H1 (cell line): Measurements from ENCODE around the gene JPH3. TPM values are rescaled to one million over a fixed set of nuclear protein-coding genes. Genes with fewer than 3 reads are reported as not detected.
"Not testable (repeated sequence)": the region's sequence is repeated elsewhere in the genome, so short reads cannot be mapped to it uniquely, and the experiment has no call there.

Experiments
- CTCF ChIA-PET: fragments of 300-600 bp; sonication (Branson Sonifier 250); formaldehyde crosslinking; loops from one replicate; lab custom pipeline; 2021; ENCODE audit not compliant: partially characterized antibody; lab: Charles Lee
- POLR2A ChIA-PET: fragments of 300-600 bp; sonication (Branson Sonifier 250); formaldehyde crosslinking; loops from one replicate; lab custom pipeline; 2021; ENCODE audit warnings: inconsistent platforms; ENCODE audit not compliant: partially characterized antibody; lab: Charles Lee
- DNase-seq, 2 experiments: peaks; one replicate each; pipeline versions ENCODE4 v3.0.0 to v3.0.0-alpha.2; 2010 to 2022; ENCODE audit warnings: low spot score in 2 of 2, low read depth in 1 of 2, mixed read lengths in 1 of 2
- FAIRE-seq: peaks from 2 replicates; lab custom pipeline; 2011; peaks lifted over from hg19 to GRCh38; lab: Jason Lieb, UNC
- H2AFZ ChIP-seq: 2 replicates; pipeline ENCODE4 v1.8.1; 2012; ENCODE audit warnings: low read length, inconsistent platforms
- H2AK5ac ChIP-seq: 2 replicates; pipeline ENCODE4 v1.6.1; 2013; ENCODE audit warnings: low read depth, low read length
- H2BK120ac ChIP-seq: replicated peaks from 2 replicates; pipeline ENCODE3; 2013; ENCODE audit warnings: low read depth, low read length, inconsistent platforms
- H2BK12ac ChIP-seq: 2 replicates; pipeline ENCODE4 v1.6.1; 2013; ENCODE audit warnings: low read depth, low read length
- H2BK15ac ChIP-seq: 2 replicates; pipeline ENCODE4 v1.6.1; 2013; ENCODE audit warnings: low read length
- H2BK20ac ChIP-seq: 2 replicates; pipeline ENCODE4 v1.6.1; 2013; ENCODE audit warnings: low read length
- H2BK5ac ChIP-seq: 2 replicates; pipeline ENCODE4 v1.6.1; 2013; ENCODE audit warnings: low read depth, low read length
- H3K14ac ChIP-seq: 2 replicates; pipeline ENCODE4 v1.6.1; 2013; ENCODE audit warnings: inconsistent platforms; ENCODE audit not compliant: insufficient read length
- H3K18ac ChIP-seq: 2 replicates; pipeline ENCODE4 v1.6.1; 2013; ENCODE audit warnings: low read length; ENCODE audit errors: extremely low read depth
- H3K23ac ChIP-seq: 2 replicates; pipeline ENCODE4 v1.6.1; 2013; ENCODE audit warnings: inconsistent platforms; ENCODE audit not compliant: insufficient read length
- H3K23me2 ChIP-seq: 2 replicates; pipeline ENCODE4 v1.6.1; 2013; ENCODE audit warnings: low read depth, low read length
- H3K27ac ChIP-seq: 2 replicates; pipeline ENCODE4 v1.6.1; 2011; ENCODE audit warnings: low read depth, low read length, inconsistent platforms
- H3K27me3 ChIP-seq, 4 experiments: replicated peaks in 1 of 4; 1 replicate in 1 of 4; 2 replicates in 3 of 4; pipeline versions ENCODE4 v1.6.1 to v1.8.1; 2011 to 2013; ENCODE audit warnings: low read length in 3 of 4, mild to moderate bottlenecking in 3 of 4, inconsistent platforms in 2 of 4, mixed read lengths in 2 of 4, moderate library complexity in 1 of 4; ENCODE audit not compliant: control insufficient read depth in 3 of 4, insufficient read depth in 3 of 4; ENCODE audit errors: extremely low read depth in 1 of 4
- H3K36me3 ChIP-seq, 4 experiments: 2 replicates each; pipeline versions ENCODE4 v1.6.1 to v1.8.1; 2011 to 2013; ENCODE audit warnings: mild to moderate bottlenecking in 4 of 4, low read length in 3 of 4, moderate library complexity in 2 of 4, control low read depth in 1 of 4, inconsistent platforms in 1 of 4; ENCODE audit not compliant: insufficient read depth in 4 of 4, control insufficient read depth in 2 of 4
- H3K4ac ChIP-seq: replicated peaks from 2 replicates; pipeline ENCODE3; 2013; ENCODE audit warnings: low read length, low read depth, mixed read lengths, inconsistent platforms; ENCODE audit not compliant: insufficient read length
- H3K4me1 ChIP-seq, 4 experiments: replicated peaks in 1 of 4; 1 replicate in 1 of 4; 2 replicates in 3 of 4; pipeline versions ENCODE4 v1.6.1 to v1.8.1; 2011 to 2013; ENCODE audit warnings: low read length in 3 of 4, inconsistent platforms in 2 of 4, mixed read lengths in 1 of 4; ENCODE audit not compliant: insufficient read depth in 4 of 4, control insufficient read depth in 3 of 4
- H3K4me2 ChIP-seq, 2 experiments: 2 replicates each; pipeline versions ENCODE4 v1.6.1 to v1.8.1; 2011 to 2013; ENCODE audit warnings: low read depth in 2 of 2, low read length in 2 of 2, control low read depth in 1 of 2, inconsistent platforms in 1 of 2, mild to moderate bottlenecking in 1 of 2; ENCODE audit not compliant: insufficient read depth in 1 of 2
- H3K4me3 ChIP-seq, 4 experiments: fragments of 200-600, 300-600 bp in 1 of 4; sonication (generic), shearing (Covaris generic), sonication (Bioruptor Twin) in 1 of 4; 2 replicates each; pipeline versions ENCODE4 v1.5.1 to v1.8.1; 2011 to 2016; ENCODE audit warnings: low read length in 4 of 4, low read depth in 3 of 4, control low read depth in 2 of 4, inconsistent platforms in 2 of 4, mild to moderate bottlenecking in 2 of 4, mixed read lengths in 1 of 4, moderate library complexity in 1 of 4; ENCODE audit not compliant: insufficient read depth in 2 of 4; ENCODE audit errors: extremely low read depth in 1 of 4
- H3K56ac ChIP-seq: replicated peaks from 2 replicates; pipeline ENCODE3; 2013; ENCODE audit warnings: low read depth, mild to moderate bottlenecking, mixed read lengths, low read length, inconsistent platforms; ENCODE audit not compliant: insufficient read length
- H3K79me1 ChIP-seq: 2 replicates; pipeline ENCODE4 v1.6.1; 2013; ENCODE audit warnings: low read depth, low read length, control low read depth
- H3K79me2 ChIP-seq, 2 experiments: 2 replicates each; pipeline versions ENCODE4 v1.6.1 to v1.8.1; 2012 to 2013; ENCODE audit warnings: low read length in 2 of 2, mild to moderate bottlenecking in 2 of 2, inconsistent platforms in 1 of 2; ENCODE audit not compliant: insufficient read depth in 2 of 2, control insufficient read depth in 1 of 2
- H3K9ac ChIP-seq, 4 experiments: replicated peaks in 1 of 4; 1 replicate in 1 of 4; 2 replicates in 3 of 4; pipeline versions ENCODE4 v1.6.1 to v1.8.1; 2011 to 2013; ENCODE audit warnings: low read depth in 3 of 4, low read length in 3 of 4, control low read depth in 2 of 4, mild to moderate bottlenecking in 2 of 4, moderate library complexity in 2 of 4, inconsistent platforms in 1 of 4; ENCODE audit errors: extremely low read depth in 1 of 4
- H3K9me3 ChIP-seq, 2 experiments: 2 replicates each; pipeline versions ENCODE4 v1.6.1 to v1.8.1; 2012 to 2013; ENCODE audit warnings: mild to moderate bottlenecking in 2 of 2, moderate library complexity in 2 of 2, control low read depth in 1 of 2, inconsistent platforms in 1 of 2, low read depth in 1 of 2, low read length in 1 of 2, mixed read lengths in 1 of 2; ENCODE audit not compliant: insufficient read depth in 2 of 2
- H4K20me1 ChIP-seq, 2 experiments: replicated peaks in 1 of 2; 2 replicates each; pipeline versions ENCODE3 to v1.8.1; 2011 to 2013; ENCODE audit warnings: inconsistent platforms in 2 of 2, low read length in 2 of 2, mild to moderate bottlenecking in 1 of 2; ENCODE audit not compliant: insufficient read depth in 2 of 2, control insufficient read depth in 1 of 2
- H4K5ac ChIP-seq: 2 replicates; pipeline ENCODE4 v1.6.1; 2013; ENCODE audit warnings: low read length, low read depth, mixed read lengths, inconsistent platforms; ENCODE audit not compliant: insufficient read length
- H4K8ac ChIP-seq: 2 replicates; pipeline ENCODE4 v1.8.0; 2013; ENCODE audit warnings: mild to moderate bottlenecking, moderate library complexity, low read length, inconsistent platforms; ENCODE audit not compliant: insufficient read depth; ENCODE audit errors: extremely low read depth
- H4K91ac ChIP-seq: replicated peaks from 2 replicates; pipeline ENCODE3; 2013; ENCODE audit warnings: low read length, mixed read lengths, inconsistent platforms; ENCODE audit not compliant: insufficient read length
- EP300 ChIP-seq, 2 experiments: IDR thresholded peaks; 1 replicate in 1 of 2; 2 replicates in 1 of 2; pipeline ENCODE4 v1.6.1; 2011 to 2012; ENCODE audit warnings: low read depth in 2 of 2, low read length in 2 of 2, mild to moderate bottlenecking in 2 of 2, borderline replicate concordance in 1 of 2, inconsistent platforms in 1 of 2, moderate library complexity in 1 of 2
- HDAC2 ChIP-seq, 2 experiments: fragments of 300-600 bp in 1 of 2; sonication (generic) in 1 of 2; IDR thresholded peaks; 2 replicates each; pipeline ENCODE4 v1.6.1; 2011 to 2012; ENCODE audit warnings: low read depth in 2 of 2, low read length in 2 of 2, mild to moderate bottlenecking in 2 of 2, moderate library complexity in 2 of 2, borderline replicate concordance in 1 of 2, inconsistent platforms in 1 of 2
- POLR2AphosphoS5 ChIP-seq: IDR thresholded peaks from 2 replicates; pipeline ENCODE4 v1.6.1; 2011; ENCODE audit warnings: low read depth, low read length
- SIX5 ChIP-seq: IDR thresholded peaks from 2 replicates; pipeline ENCODE4 v1.6.1; 2011; ENCODE audit warnings: mild to moderate bottlenecking, low read depth, low read length
- SUZ12 ChIP-seq: fragments of 200-600 bp; sonication (generic); IDR thresholded peaks from 2 replicates; pipeline ENCODE4 v1.6.1; 2012; ENCODE audit warnings: mild to moderate bottlenecking, inconsistent platforms, low read length, moderate library complexity, mixed read lengths
- YY1 ChIP-seq: IDR thresholded peaks from 2 replicates; pipeline ENCODE4 v1.6.1; 2011; ENCODE audit warnings: low read depth, mild to moderate bottlenecking, low read length
- ZNF274 ChIP-seq: IDR thresholded peaks from 2 replicates; pipeline ENCODE4 v1.7.0; 2012; ENCODE audit warnings: low read length, borderline replicate concordance; ENCODE audit errors: extremely low read depth
- WGBS, 2 experiments: shearing (Covaris generic) in 1 of 2; methylation state at CpG; one replicate each; pipeline versions ENCODE4 v1.1.6 to v1.1.7; 2013 to 2015; ENCODE audit warnings: low lambda C conversion rate in 2 of 2, mixed read lengths in 2 of 2, inconsistent platforms in 1 of 2, low coverage in 1 of 2, missing lambda C conversion rate in 1 of 2; ENCODE audit not compliant: insufficient replicate concordance in 2 of 2, insufficient coverage in 1 of 2, insufficient read length in 1 of 2; ENCODE audit errors: extremely low coverage in 1 of 2, missing lambda C conversion rate in 1 of 2; 5-methylcytosine and 5-hydroxymethylcytosine counted together
- polyA plus RNA-seq, 7 experiments: library from polyadenylated mRNA; depleted of rRNA in 3 of 7; stranded (reverse) in 5 of 7; unstranded in 2 of 7; fragments of >200 nt in 5 of 7; fragments of 200-250 nt in 2 of 7; gene quantifications; 1 replicate in 5 of 7; 2 replicates in 1 of 7; 4 replicates in 1 of 7; pipeline versions ENCODE4 v1.2.1 to v1.2.3, GENCODE V29; 2011 to 2013; ENCODE audit warnings: missing spikeins in 2 of 7, mixed read lengths in 2 of 7
- total RNA-seq: library from RNA; stranded (reverse); fragmentation: NEBNext Ultra II Directional; extraction: Animal tissue kit (Norgen Biotek cat#: 25700); gene quantifications from 2 replicates; pipeline ENCODE4 v1.2.1, GENCODE V29; 2021

Gene JPH3
- total and polyA plus RNA-seq, 2 of the 8 experiments (the other 6 are each of a cell fraction or from before 2014, with no cell fraction given), result 10.3 to 28.3 TPM

DNA sequence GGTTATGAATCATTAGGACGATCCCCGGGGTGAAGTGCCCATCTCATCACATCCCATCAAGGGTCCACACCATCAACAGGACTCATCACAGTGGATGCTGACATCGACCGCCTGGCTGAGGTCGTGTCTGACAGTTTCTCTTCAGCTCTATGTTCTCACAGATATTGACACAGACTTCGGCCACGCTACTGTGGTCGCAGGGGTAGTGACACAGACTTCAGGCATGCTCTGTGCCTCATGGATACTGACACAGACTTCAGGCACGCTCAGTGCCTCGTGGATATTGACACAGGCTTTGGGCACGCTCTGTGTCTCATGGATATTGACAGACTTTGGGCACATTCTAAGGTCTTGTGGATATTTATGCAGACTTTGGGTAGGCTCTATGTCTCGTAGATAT, 113.3 kb downstream of the JPH3 start (continued):
- TF ChIP-seq EP300 (IDR thresholded peaks at IDR 0.05; ENCODE audit: borderline replicate concordance in 1 of 2, low read depth in 2 of 2, low read length in 2 of 2), result no peak
- no peak for TF ChIP-seq SIX5
- TF ChIP-seq POLR2AphosphoS5, result no peak
- TF ChIP-seq ZNF274, result no peak
- no peak for TF ChIP-seq HDAC2 (IDR thresholded peaks at IDR 0.05; ENCODE audit: borderline replicate concordance in 1 of 2, low read depth in 2 of 2, low read length in 2 of 2)
- no peak for TF ChIP-seq SUZ12
- TF ChIP-seq YY1, result no peak
- TF ChIP-seq, all 59 proteins: peak for 0

DNA sequence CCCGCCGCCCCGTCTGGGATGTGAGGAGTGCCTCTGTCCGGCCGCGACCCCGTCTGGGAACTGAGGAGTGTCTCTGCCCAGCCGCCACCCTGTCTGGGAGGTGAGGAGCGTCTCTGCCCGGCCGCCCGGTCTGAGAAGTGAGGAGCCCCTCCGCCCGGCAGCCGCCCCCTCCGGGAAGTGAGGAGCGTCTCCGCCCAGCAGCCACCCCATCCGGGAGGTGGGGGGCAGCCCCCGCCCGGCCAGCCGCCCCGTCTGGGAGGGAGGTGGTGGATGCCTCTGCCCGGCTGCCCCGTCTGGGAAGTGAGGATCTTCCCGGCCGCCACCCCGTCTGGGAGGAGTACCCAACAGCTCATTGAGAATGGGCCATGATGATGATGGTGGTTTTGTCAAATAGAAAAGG, 116.5 kb downstream of the JPH3 start:
- not testable (repeated sequence) for H3K9me3 ChIP-seq, H3K23ac ChIP-seq, H3K23me2 ChIP-seq, H4K91ac ChIP-seq, H2BK20ac ChIP-seq, H3K4me3 ChIP-seq, H3K27me3 ChIP-seq, H3K4me1 ChIP-seq, H3K4me2 ChIP-seq, H3K18ac ChIP-seq, FAIRE-seq, H2BK5ac ChIP-seq, H3K9ac ChIP-seq, H3K14ac ChIP-seq, H4K5ac ChIP-seq, H4K8ac ChIP-seq, H2AFZ ChIP-seq, DNase-seq, H2BK15ac ChIP-seq, H2BK12ac ChIP-seq, H3K27ac ChIP-seq, H2AK5ac ChIP-seq, H3K4ac ChIP-seq, H2BK120ac ChIP-seq, H3K56ac ChIP-seq, H3K79me1 ChIP-seq
- CTCF ChIA-PET, result interaction anchor here (1.3 kb wide), 1 partner anchor 17 kb away, joined by 4 read pairs; no protein-coding TSS in a partner anchor
- peaks cover 0 to 11% of the 10 kb centered on the region in 2 experiments; a peak in 1 of 4 replicates for H3K79me2 ChIP-seq
- H4K20me1 ChIP-seq, result peaks cover 2 to 12% of the 10 kb centered on the region in 2 experiments
- WGBS, 2 experiments, result 92% methylated on average over 5 of the region's 28 CpGs; no CpG with 5 or more reads in 1 of the 2 experiments
- POLR2A ChIA-PET, result interaction anchor here (7.4 kb wide), 1 partner anchor 14 kb away, joined by 39 read pairs; no protein-coding TSS in a partner anchor
- H3K36me3 ChIP-seq, result peaks cover 5 to 35% (median 17%) of the 10 kb centered on the region in 4 experiments; a peak in 6 of 8 replicates
